Prostate gland (tissue), 2 donors: ENCODE results near the gene RAP2C. TPM values are rescaled to one million over a fixed set of nuclear protein-coding genes. Genes with fewer than 3 reads are reported as not detected.

Experiments used
- DNase-seq: peaks from one replicate; pipeline ENCODE4 v3.0.0-alpha.2; 2019; ENCODE audit warnings: low spot score
- H3K27ac ChIP-seq, 2 donors: fragments of 200-600 bp; sonication (generic); 2 replicates each; pipeline ENCODE4 v1.5.1; 2017 to 2019
- H3K27me3 ChIP-seq: fragments of 200-600 bp; sonication (generic); replicated peaks from 2 replicates; pipeline ENCODE4 v1.5.1; 2019; ENCODE audit not compliant: insufficient read depth
- H3K36me3 ChIP-seq, 2 donors: fragments of 200-600 bp; sonication (generic); 1 replicate in 1 of 2; 2 replicates in 1 of 2; pipeline versions ENCODE4 v1.5.1 to v1.8.1; 2017 to 2019
- H3K4me1 ChIP-seq: fragments of 200-600 bp; sonication (generic); replicated peaks from 2 replicates; pipeline ENCODE4 v1.5.1; 2019
- H3K4me3 ChIP-seq, 2 donors: fragments of 200-600 bp; sonication (generic); 2 replicates each; pipeline ENCODE4 v1.5.1; 2017 to 2019
- H3K9me3 ChIP-seq: fragments of 200-600 bp; sonication (generic); 2 replicates; pipeline ENCODE4 v1.5.1; 2017
- CTCF ChIP-seq, 4 experiments: fragments of 200-600 bp in 2 of 4; fragments of 450-650 bp in 2 of 4; sonication (generic) in 2 of 4; IDR thresholded peaks; 1 replicate in 3 of 4; 2 replicates in 1 of 4; pipeline ENCODE4 v1.5.1; 2016 to 2019; ENCODE audit warnings: antibody characterized with exemption in 4 of 4, mild to moderate bottlenecking in 2 of 4, moderate library complexity in 2 of 4
- POLR2A ChIP-seq: fragments of 450-650 bp; IDR thresholded peaks from one replicate; pipeline ENCODE4 v1.6.1; 2016; ENCODE audit warnings: antibody characterized with exemption, mild to moderate bottlenecking
- POLR2AphosphoS5 ChIP-seq: sonication (generic); formaldehyde crosslinking; IDR thresholded peaks from one replicate; pipeline ENCODE4 v1.6.1; 2017; ENCODE audit warnings: antibody characterized with exemption
- WGBS: methylation state at CpG from one replicate; pipeline ENCODE4 v1.1.5; 2018; 5-methylcytosine and 5-hydroxymethylcytosine counted together
- intact Hi-C: fragments of 100-400 bp; cut with DNase I; formaldehyde crosslinking; loops from one replicate; pipeline ENCODE4 v1.14.2; 2022
- total RNA-seq, 2 donors: library from RNA; depleted of rRNA; stranded (reverse); fragments of >200 nt; gene quantifications; one replicate each; pipeline ENCODE4 v1.1.0, GENCODE V29; 2016

RAP2C gene
- total RNA-seq, 2 donors from 2014 or later, result 9.2 to 19.0 TPM

- H3K4me1 ChIP-seq, result no peaks in the 10 kb centered on the region
- WGBS, result 70% methylated on average over 2 of the region's 2 CpGs
- no peak for TF ChIP-seq POLR2A
- TF ChIP-seq CTCF (IDR thresholded peaks at IDR 0.05), result no peak
- TF ChIP-seq POLR2AphosphoS5, result no peak
- H3K27ac ChIP-seq, result no peak overlapping the region
- no peak for DNase-seq
- H3K9me3 ChIP-seq, result no peaks in the 10 kb centered on the region
- H3K27me3 ChIP-seq, result no peaks in the 10 kb centered on the region
- no peak overlapping the region for H3K4me3 ChIP-seq
- intact Hi-C loops, result no loop called here
- no peaks in the 10 kb centered on the region for H3K36me3 ChIP-seq
Measured at GRCh38 chrX:132257116-132257515, 37.9 kb upstream of the RAP2C start.

- 96% methylated on average over 5 of the region's 5 CpGs for WGBS
- DNase-seq, result no peak
- no peaks in the 10 kb centered on the region for H3K36me3 ChIP-seq
- H3K4me1 ChIP-seq, result no peaks in the 10 kb centered on the region
- intact Hi-C loops, result no loop called here
- no peaks in the 10 kb centered on the region for H3K9me3 ChIP-seq
- no peaks in the 10 kb centered on the region for H3K27me3 ChIP-seq
- TF ChIP-seq POLR2AphosphoS5 (no peak), POLR2A (no peak), CTCF (IDR thresholded peaks at IDR 0.05) (no peak)
- no peak overlapping the region for H3K27ac ChIP-seq
- H3K4me3 ChIP-seq, result no peak overlapping the region
Measured at GRCh38 chrX:132236121-132236520, 16.9 kb upstream of the RAP2C start.

- no peaks in the 10 kb centered on the region for H3K9me3 ChIP-seq
- TF ChIP-seq CTCF (IDR thresholded peaks at IDR 0.05) (no peak), POLR2AphosphoS5 (no peak), POLR2A (no peak)
- no peak overlapping the region for H3K4me3 ChIP-seq
- WGBS, result 95% methylated on average over 5 of the region's 5 CpGs
- intact Hi-C loops, result no loop called here
- no peak overlapping the region for H3K27ac ChIP-seq
- no peaks in the 10 kb centered on the region for H3K27me3 ChIP-seq
- H3K36me3 ChIP-seq, result no peaks in the 10 kb centered on the region
- H3K4me1 ChIP-seq, result no peaks in the 10 kb centered on the region
- no peak for DNase-seq
Measured at GRCh38 chrX:132235488-132235887, 16.2 kb upstream of the RAP2C start.

GRCh38 chrX:132231587-132231986, 12.3 kb upstream of the RAP2C start:
- TF ChIP-seq POLR2AphosphoS5 (no peak), CTCF (IDR thresholded peaks at IDR 0.05) (no peak), POLR2A (no peak)
- no peaks in the 10 kb centered on the region for H3K36me3 ChIP-seq
- WGBS, result 82% methylated on average over 2 of the region's 2 CpGs

GRCh38 chrX:132227383-132228112, 8.3 kb upstream of the RAP2C start:
- 45% methylated on average over 5 of the region's 5 CpGs for WGBS
- TF ChIP-seq POLR2A (no peak), POLR2AphosphoS5 (no peak), CTCF (IDR thresholded peaks at IDR 0.05) (no peak)
- intact Hi-C loops, result loop anchor here (10.0 kb wide), 1 partner anchor 387 kb away; no protein-coding TSS in a partner anchor
- no peaks in the 10 kb centered on the region for H3K36me3 ChIP-seq
- no peak for DNase-seq
- H3K4me3 ChIP-seq, result no peak overlapping the region
- no peaks in the 10 kb centered on the region for H3K9me3 ChIP-seq
- H3K4me1 ChIP-seq, result no peaks in the 10 kb centered on the region
- no peaks in the 10 kb centered on the region for H3K27me3 ChIP-seq
- no peak overlapping the region for H3K27ac ChIP-seq

More at GRCh38 chrX:132231587-132231986, 12.3 kb upstream of the RAP2C start:
- no peak for DNase-seq
- Histone ChIP-seq H3K27ac (no peak overlapping the region), H3K27me3 (no peaks in the 10 kb centered on the region), H3K4me3 (no peak overlapping the region), H3K4me1 (no peaks in the 10 kb centered on the region), H3K9me3 (no peaks in the 10 kb centered on the region)
- intact Hi-C loops, result no loop called here
